GM18520 (cell line): ENCODE results near the gene WARS2.

Experiments used
- ATAC-seq: cut with Tn5 transposase; IDR thresholded peaks from one replicate; pipeline ENCODE4 v1.9.1; 2021; ENCODE audit not compliant: unreplicated experiment

WARS2 gene

DNA sequence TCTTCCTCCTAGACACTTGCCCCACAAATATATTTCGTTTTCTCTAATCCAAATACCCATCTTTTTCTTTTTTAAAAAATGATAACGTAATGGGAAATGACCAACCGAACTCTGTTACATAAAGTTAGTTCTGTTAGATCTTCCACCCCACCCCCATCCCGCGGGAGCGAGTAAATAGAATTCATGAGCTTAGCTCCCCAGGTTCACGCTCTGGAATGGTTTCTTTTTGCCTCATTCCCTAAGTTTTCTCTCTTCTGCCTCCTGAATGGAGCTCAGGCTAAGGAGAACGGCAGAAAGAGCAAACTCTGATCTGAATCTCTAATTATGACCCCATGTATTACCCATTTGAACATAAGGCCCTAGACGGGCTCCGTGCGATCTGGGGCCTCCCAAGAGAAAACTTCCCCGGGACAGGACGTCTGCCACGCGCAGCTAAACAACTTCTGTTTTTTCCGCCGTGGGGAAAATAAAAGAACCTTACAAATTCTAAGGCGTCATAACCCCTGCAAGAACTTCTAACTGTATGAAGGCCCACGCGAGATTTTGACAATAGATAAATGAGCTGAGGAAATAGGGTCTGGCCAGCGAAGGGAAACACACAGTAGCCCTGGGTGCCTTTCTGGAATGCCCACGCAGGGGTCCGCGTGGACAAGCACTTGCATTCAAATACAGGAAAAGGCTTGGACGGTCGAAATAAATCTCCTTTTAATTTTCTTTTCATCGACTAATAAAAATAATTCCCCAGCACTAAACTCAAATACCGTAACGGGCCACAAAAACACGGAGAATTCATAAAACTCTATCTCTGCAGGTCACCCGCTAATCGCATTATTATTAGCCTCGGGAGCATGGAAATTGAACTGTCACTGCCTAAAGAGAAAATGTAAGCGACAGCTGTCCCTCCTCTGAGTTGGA lies 154.6 kb downstream of the WARS2 start:
- no peak for ATAC-seq

DNA sequence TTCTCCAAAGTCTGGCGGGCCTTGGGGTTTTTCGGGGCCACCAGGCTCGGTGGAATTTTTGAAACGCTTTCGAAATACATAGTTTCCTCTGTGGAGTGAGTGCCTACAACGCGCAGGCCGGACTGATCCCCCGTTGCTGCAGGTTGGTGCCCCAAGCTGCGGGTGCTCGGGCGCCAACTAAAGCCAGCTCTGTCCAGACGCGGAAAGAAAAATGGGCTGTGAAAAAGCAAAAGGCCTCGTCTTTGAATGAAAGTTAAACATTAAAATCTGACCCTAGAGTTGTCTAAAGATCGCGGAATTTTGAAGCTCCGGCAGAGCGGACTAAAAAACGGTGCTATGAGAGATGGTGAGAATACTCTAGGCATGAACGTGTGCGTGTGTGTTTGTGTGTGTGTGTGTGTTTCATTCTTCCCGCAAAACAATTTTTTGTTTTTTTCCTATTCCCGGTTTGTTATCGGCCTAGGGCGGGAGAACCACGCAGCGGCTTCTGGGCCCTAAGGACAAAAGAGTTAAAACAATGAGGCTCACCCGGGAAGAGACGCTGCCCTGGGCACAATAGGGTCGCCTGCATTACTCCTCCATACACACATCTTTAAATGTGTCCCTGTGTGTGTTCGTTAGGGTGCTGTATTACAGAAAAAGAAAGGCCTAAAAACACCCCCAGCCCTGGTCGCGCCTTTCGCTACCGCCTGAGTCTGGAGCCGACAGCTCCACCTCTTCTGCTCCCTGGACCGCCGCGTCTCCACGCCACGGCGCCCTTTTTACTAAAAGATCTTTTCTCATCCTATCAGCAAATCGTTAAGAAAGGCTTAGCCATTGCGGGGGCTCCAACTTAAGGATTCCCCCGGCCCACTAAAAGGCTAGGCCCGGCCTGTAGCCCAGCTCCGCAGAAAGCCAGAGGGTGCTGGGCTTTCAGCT lies 155.5 kb downstream of the WARS2 start:
- no peak for ATAC-seq

DNA sequence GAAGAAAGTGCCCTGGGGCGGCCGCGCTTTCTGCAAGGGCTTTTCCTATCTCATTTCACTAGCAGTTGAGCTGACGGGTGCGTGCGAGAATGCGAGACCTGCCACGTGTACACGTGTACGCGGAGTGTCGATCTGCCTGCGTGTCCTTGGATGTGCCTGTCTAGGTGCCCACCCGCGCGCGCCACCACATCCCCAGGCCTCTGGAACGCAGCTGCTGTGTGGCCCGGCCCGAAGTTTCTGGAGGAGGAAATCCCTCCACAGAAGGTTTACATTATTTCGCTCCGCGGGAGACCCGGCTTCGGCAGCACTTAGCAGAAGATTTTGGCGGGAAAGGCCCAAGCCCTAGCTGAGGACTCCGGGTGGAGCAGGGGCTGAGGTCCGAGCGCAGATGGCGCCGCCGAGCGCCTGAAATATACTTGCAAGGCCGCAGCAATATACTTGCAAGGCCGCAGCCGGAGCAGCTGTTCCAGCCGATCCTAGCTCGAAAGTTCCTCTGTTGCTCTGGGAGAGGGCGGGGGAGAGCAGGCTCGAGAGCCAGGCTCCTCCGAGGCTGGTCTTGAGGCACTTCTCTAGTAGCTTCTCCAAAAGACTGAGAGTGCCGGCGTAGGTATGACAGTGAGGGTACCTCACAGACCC lies 156.2 kb downstream of the WARS2 start:
- ATAC-seq, result no peak

DNA sequence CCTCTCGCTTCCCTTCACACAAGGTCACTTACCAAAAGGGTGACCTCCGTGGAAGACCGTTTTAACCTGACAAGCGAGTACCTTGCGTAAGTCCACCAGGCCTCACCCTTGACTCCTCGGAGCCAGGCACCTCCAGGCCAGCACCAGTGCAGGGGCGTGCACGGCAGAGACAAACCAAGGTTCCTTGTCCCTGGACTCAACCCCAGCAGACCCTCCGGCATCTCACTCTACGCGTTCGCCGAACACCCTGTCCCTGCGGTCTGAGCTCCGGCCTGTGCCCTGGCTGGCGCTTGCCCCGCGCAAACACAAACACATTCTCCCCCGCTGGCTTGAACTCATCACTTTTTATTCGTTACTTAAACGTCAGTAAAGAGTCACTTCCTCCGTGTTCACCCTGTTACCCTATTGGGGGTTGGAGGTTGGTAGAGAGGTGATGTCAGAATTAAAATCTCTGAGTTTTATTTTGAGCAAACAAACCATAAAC lies 156.9 kb downstream of the WARS2 start:
- no peak for ATAC-seq

DNA sequence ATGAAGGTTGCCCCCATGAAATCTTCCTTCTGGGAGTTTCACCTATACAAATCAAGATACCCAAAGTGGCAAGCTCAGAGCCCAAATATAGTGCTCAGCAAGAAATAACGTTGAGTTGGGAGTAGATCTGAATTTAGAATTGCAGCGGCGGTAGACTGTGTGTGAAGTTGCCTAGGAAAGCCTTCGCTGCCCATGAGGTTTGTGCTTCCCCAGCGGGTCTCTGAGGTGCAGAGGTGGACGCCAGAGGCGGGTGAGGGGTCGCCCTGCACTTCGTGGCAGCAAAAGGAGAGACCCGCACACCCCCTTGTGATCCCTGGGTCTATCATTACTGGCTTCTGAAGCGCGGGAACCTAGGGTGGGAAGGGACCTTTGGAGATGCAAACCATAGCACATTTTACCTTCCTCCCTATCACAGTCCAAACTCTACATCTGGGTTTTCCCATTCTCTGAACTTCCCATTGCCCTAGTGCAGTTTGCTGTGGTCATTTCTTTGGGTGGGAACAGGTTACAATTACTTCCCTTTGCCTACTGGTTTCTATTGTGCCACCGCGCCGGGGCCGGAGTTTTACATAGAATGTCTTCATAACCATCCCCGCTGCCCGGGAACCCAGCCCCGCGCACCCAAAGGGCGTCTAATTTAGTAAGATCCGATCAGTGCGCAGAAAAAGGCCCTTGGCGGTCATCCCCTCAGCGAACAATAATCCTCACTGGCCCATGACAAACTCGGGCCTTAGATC lies 157.5 kb downstream of the WARS2 start:
- no peak for ATAC-seq

DNA sequence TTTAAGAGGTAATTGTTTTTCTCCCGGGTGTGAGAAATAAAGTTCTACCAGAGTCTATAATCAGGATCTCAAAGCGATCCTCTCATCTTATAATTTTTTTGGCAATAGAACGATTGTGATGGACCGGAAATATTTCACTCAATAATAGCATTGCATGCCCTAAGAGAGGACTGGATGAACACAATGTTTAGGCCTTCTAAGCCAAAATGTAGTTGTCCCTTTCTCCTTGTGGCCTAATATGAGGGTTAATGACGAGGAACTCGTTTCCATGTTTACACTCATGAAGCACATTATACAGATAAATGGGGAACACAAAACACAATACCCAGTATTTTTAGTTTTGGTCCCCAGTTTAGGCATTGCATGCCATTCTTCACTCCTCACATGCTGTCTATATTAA lies 158.2 kb downstream of the WARS2 start:
- ATAC-seq, result no peak

DNA sequence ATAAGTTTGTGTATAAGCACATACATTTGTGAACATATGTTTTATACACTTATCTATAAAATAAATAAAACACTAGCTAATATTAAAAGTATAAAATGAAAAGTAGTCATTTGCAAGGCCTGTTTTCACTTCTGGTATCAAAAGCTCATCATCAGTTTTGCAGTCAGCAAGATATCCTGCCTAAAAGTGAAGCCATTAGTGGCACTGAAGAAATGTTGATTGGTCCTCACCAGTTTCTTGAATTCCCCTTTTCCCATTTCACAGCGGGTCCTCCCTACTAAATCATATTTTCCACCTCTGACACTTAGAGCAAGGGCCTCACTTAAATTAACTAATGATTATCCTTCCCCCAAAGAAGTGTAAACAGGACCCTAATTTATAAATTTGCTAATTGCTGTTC lies 159.0 kb downstream of the WARS2 start:
- ATAC-seq, result no peak
